Heart left ventricle (tissue), 13 donors: ENCODE results near the gene TFPT.

ENCODE experiments used
- CTCF ChIP-seq, 12 donors: fragments of 200-600 bp; sonication (generic) in 4 of 12; IDR thresholded peaks; one replicate each; pipeline versions ENCODE4 v1.5.0 to v1.8.0; 2018 to 2022; ENCODE audit warnings: antibody characterized with exemption in 12 of 12, mild to moderate bottlenecking in 5 of 12
- POLR2A ChIP-seq, 2 donors: fragments of 450-650 bp; IDR thresholded peaks; one replicate each; pipeline ENCODE4 v1.6.1; 2017; ENCODE audit warnings: antibody characterized with exemption in 2 of 2, mild to moderate bottlenecking in 2 of 2, moderate library complexity in 2 of 2
- donor health status: ischemic (EF 13 %, LVEDD 7.1; RV severe dilation, severe dysfunction).
- donor health status: DM: no; HTN: yes; CAD: no.
- donor health status: DM: no; HTN: no; CAD: no.
- donor health status: ischemic (EF 25% LVEDD 6.9; RV normal size, moderate dysfunction).
- donor health status: ischemic (EF 25% LVEDD 5.7; RV mildly dilated, moderate dysfunction).
- donor health status: ischemic (EF 35%, LVEDD 5.7; RV mildly dilated, moderate dysfunction).
- donor health status: nonischemic (EF 11% LVEDD 7.7; RV severe dilation, severe dysfunction).
- donor health status: DM: yes; HTN: yes; CAD: no.
- donor health status: PGD.
- donor health status: ischemic (EF 29% LVEDD 5.4; RV normal size, mild dysfunction).
- donor health status: nonischemic (EF 23%, LVEDD 6.1; RV moderate dilation, normal function).

- TF ChIP-seq POLR2A (IDR thresholded peaks at IDR 0.05): no peak
- no peak for TF ChIP-seq CTCF (IDR thresholded peaks at IDR 0.05)
These were observed 37.5 kb upstream of the TFPT start for GRCh38 chr19:54152878-54153524.
